CD4-positive, alpha-beta T cell (primary cell): ENCODE measurements around the gene UGT3A1. TPM values are rescaled to one million over a fixed set of nuclear protein-coding genes. Genes with fewer than 3 reads are reported as not detected.
"Not testable (repeated sequence)": the region's sequence is repeated elsewhere in the genome, so short reads cannot be mapped to it uniquely, and the experiment has no call there.

Experiments
- ATAC-seq: fragments of 200-7000 bp; cut with Tn5 transposase; one replicate; pipeline ENCODE4 v1.10.0; 2022; ENCODE audit warnings: mild to moderate bottlenecking; ENCODE audit not compliant: poor library complexity
- CTCF ChIA-PET: fragments of 350-600 bp; sonication (Branson Sonifier 250); formaldehyde crosslinking; loops from one replicate; lab custom pipeline; 2021; ENCODE audit warnings: antibody characterized with exemption, inconsistent platforms; lab: Charles Lee
- POLR2A ChIA-PET: fragments of 350-600 bp; sonication (Branson Sonifier 250); formaldehyde crosslinking; loops from one replicate; lab custom pipeline; 2021; ENCODE audit warnings: antibody characterized with exemption, inconsistent platforms; lab: Charles Lee
- DNase-seq, 14 experiments: peaks; one replicate each; pipeline ENCODE4 v3.0.0-alpha.2; 2013 to 2020; ENCODE audit warnings: mixed read lengths in 2 of 14
- H3K27ac ChIP-seq, 2 donors: one replicate each; pipeline versions ENCODE4 v1.5.1 to v1.7.0; 2013; ENCODE audit warnings: low read length in 2 of 2, low read depth in 1 of 2, mild to moderate bottlenecking in 1 of 2
- H3K27me3 ChIP-seq, 2 experiments: 1 replicate in 1 of 2; 2 replicates in 1 of 2; pipeline versions ENCODE4 v1.6.1 to v1.7.0; 2013; ENCODE audit warnings: low read length in 2 of 2, control low read depth in 1 of 2, mild to moderate bottlenecking in 1 of 2, moderate library complexity in 1 of 2; ENCODE audit not compliant: insufficient read depth in 2 of 2, control insufficient read depth in 1 of 2
- H3K36me3 ChIP-seq: one replicate; pipeline ENCODE4 v1.6.1; 2013; ENCODE audit warnings: low read length, control low read depth; ENCODE audit not compliant: insufficient read depth
- H3K4me1 ChIP-seq: one replicate; pipeline ENCODE4 v1.6.1; 2013; ENCODE audit warnings: low read length, control low read depth; ENCODE audit not compliant: insufficient read depth
- H3K4me3 ChIP-seq: one replicate; pipeline ENCODE4 v1.5.1; 2013; ENCODE audit warnings: mild to moderate bottlenecking, low read length, moderate library complexity
- H3K9me3 ChIP-seq, 2 experiments: 1 replicate in 1 of 2; 2 replicates in 1 of 2; pipeline versions ENCODE4 v1.6.1 to v1.7.0; 2013; ENCODE audit warnings: low read length in 2 of 2, mild to moderate bottlenecking in 2 of 2, control low read depth in 1 of 2, moderate library complexity in 1 of 2; ENCODE audit not compliant: control insufficient read depth in 1 of 2, insufficient read depth in 1 of 2
- H3K27ac Mint-ChIP-seq: one replicate; pipeline ENCODE4 v1.8.0; 2020; ENCODE audit warnings: mixed read lengths
- H3K27me3 Mint-ChIP-seq: one replicate; pipeline ENCODE4 v1.8.0; 2021; ENCODE audit warnings: mixed read lengths
- H3K36me3 Mint-ChIP-seq: one replicate; pipeline ENCODE4 v1.8.0; 2021; ENCODE audit warnings: low read depth, mixed read lengths
- H3K4me1 Mint-ChIP-seq: one replicate; pipeline ENCODE4 v1.8.0; 2021; ENCODE audit warnings: low read depth, mixed read lengths
- H3K4me3 Mint-ChIP-seq: one replicate; pipeline ENCODE4 v1.8.0; 2020; ENCODE audit warnings: mild to moderate bottlenecking, mixed read lengths
- H3K9me3 Mint-ChIP-seq: one replicate; pipeline ENCODE4 v1.8.0; 2020; ENCODE audit warnings: mixed read lengths
- CTCF ChIP-seq: fragments of 200-600 bp; IDR thresholded peaks from one replicate; pipeline ENCODE4 v1.8.0; 2022; ENCODE audit warnings: antibody characterized with exemption, mild to moderate bottlenecking
- intact Hi-C, 2 experiments: fragments of 100-400 bp; cut with DNase I in 1 of 2; cut with micrococcal nuclease in 1 of 2; formaldehyde crosslinking; loops; one replicate each; pipeline versions ENCODE4 v1.15.1 to v1.9.0; 2023 to 2025; cut with DNase I, micrococcal nuclease
- total RNA-seq, 174 experiments: library from RNA in 2 of 174; stranded (reverse) in 2 of 174; gene quantifications; one replicate each; pipeline ENCODE4 v1.2.3 and lab custom pipeline; 2021 to 2026

UGT3A1 gene
- total RNA-seq, 2 experiments from 2014 or later, result not detected

- CTCF ChIA-PET, DNase-seq, H3K4me3 Mint-ChIP-seq, H3K36me3 ChIP-seq, ATAC-seq, H3K4me3 ChIP-seq, POLR2A ChIA-PET, H3K36me3 Mint-ChIP-seq, H3K27ac Mint-ChIP-seq, H3K4me1 ChIP-seq, H3K4me1 Mint-ChIP-seq, H3K27me3 ChIP-seq, intact Hi-C loops, H3K27ac ChIP-seq, H3K9me3 ChIP-seq, H3K27me3 Mint-ChIP-seq: not testable (repeated sequence)
- peaks cover 16% of the 10 kb centered on the region for H3K9me3 Mint-ChIP-seq
- TF ChIP-seq CTCF, result peak; percentile 25
These were observed 14.3 kb downstream of the UGT3A1 start for GRCh38 chr5:35976859-35977258.

- Mint-ChIP-seq H3K36me3 (no peaks in the 10 kb centered on the region), H3K27ac (no peak overlapping the region)
- intact Hi-C loops, result no loop called here
These were observed 16.6 kb downstream of the UGT3A1 start for GRCh38 chr5:35974570-35974969.

GRCh38 chr5:35971878-35972210 lies 19.3 kb downstream of the UGT3A1 start:
- Mint-ChIP-seq H3K36me3 (no peaks in the 10 kb centered on the region), H3K9me3 (peaks cover 3% of the 10 kb centered on the region), H3K4me1 (no peaks in the 10 kb centered on the region), H3K27me3 (peaks cover 31% of the 10 kb centered on the region), H3K27ac (no peak overlapping the region), H3K4me3 (no peak overlapping the region)
- no peaks in the 10 kb centered on the region for H3K36me3 ChIP-seq
- POLR2A ChIA-PET, result no interaction called here
- intact Hi-C loops, result no loop called here
- no peaks in the 10 kb centered on the region for H3K9me3 ChIP-seq
- DNase-seq (no peak), ATAC-seq (no peak)
- H3K4me3 ChIP-seq, result no peak overlapping the region
- H3K4me1 ChIP-seq, result no peaks in the 10 kb centered on the region
- CTCF ChIA-PET, result no interaction called here
- no peaks in the 10 kb centered on the region for H3K27me3 ChIP-seq
- no peak overlapping the region for H3K27ac ChIP-seq
- TF ChIP-seq CTCF, result no peak

More at GRCh38 chr5:35974570-35974969, 16.6 kb downstream of the UGT3A1 start:
- H3K27me3 Mint-ChIP-seq, result peaks cover 17% of the 10 kb centered on the region
- no peaks in the 10 kb centered on the region for H3K36me3 ChIP-seq
- no peaks in the 10 kb centered on the region for H3K27me3 ChIP-seq
- ChIA-PET POLR2A (no interaction called here), CTCF (no interaction called here)
- no peaks in the 10 kb centered on the region for H3K4me1 ChIP-seq
- H3K9me3 ChIP-seq, result no peaks in the 10 kb centered on the region
- ATAC-seq (no peak), DNase-seq (no peak)
- no peak overlapping the region for H3K4me3 Mint-ChIP-seq
- no peak overlapping the region for H3K4me3 ChIP-seq
- no peak overlapping the region for H3K27ac ChIP-seq
- no peak for TF ChIP-seq CTCF
- H3K4me1 Mint-ChIP-seq, result no peaks in the 10 kb centered on the region
- H3K9me3 Mint-ChIP-seq, result peaks cover 7% of the 10 kb centered on the region
